ENCODE measurements around the gene CDC27.
"Not testable (repeated sequence)": the region's sequence is repeated elsewhere in the genome, so short reads cannot be mapped to it uniquely, and the experiment has no call there.

The CDC27 gene

DNA sequence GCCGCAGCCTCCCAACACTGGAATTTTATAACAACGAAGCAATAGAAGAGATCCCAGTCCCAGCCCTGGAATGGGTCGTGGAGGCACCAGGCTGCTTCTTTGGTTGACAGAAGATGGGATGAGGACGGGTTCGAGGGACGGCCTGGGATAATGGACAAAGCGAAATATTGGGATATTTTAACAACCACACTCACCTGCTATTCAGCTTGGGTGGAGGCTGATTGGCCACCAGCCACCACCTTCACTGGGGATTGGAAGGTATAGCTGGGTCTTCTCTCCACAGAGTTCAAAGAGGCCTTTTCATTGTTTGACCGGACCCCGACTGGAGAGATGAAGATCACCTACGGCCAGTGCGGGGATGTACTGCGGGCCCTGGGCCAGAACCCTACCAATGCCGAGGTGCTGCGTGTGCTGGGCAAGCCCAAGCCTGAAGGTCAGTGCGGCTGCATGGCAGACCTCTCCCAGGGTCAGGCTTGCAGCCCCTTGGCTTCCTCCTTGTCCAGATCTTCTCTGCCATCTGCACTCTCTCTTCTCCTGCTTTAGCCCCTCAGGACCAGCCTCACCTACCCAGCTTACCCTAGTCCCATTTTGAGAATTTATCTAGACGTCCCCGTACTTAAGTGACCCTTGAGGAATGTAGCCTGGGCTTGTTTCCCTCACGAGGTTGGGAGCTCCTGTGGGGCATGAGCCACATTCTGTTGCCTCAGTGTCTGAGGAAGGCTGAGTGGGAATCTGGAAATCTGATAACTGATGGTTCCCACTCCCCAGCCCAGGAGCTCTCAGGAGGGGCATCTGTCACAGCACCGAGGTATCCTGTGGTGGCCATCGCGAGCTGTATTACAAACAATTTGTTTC, 30.8 kb upstream of the CDC27 start:
- DNase-seq (ENCODE audit: extremely low read depth in 1 of 2, low read depth in 1 of 2): no peak

DNA sequence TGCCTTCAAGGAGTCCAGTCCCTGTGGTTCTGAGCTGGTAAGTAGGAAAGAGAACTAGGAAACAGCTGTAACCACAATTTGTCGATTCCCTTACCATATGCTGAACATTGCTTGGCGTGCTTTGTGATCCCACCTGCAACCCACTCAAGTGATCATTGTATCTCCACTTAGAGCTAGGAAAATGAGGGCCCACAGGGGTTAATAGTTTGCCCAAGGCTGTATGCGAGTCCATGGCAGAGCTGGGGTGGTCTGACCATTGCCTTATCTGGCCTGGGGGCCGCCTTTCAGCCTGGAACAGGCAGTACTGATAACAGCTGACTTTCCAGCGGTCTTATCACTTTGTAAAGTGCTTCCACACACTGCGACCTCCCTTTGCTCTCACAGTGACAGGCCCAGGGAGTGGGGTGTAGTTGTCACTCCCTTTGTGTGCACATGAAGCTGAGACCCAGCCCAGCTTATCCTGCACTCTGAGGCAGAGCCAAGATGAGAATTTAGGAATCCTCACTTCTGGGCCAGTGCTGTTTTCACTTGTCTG, 29.9 kb upstream of the CDC27 start:
- DNase-seq (ENCODE audit: extremely low read depth in 1 of 2, low read depth in 1 of 2): no peak

GRCh38 chr17:47217279-47217678, 28.2 kb upstream of the CDC27 start:
- DNase-seq (ENCODE audit: extremely low read depth in 1 of 2, low read depth in 1 of 2): not testable (repeated sequence)

DNA sequence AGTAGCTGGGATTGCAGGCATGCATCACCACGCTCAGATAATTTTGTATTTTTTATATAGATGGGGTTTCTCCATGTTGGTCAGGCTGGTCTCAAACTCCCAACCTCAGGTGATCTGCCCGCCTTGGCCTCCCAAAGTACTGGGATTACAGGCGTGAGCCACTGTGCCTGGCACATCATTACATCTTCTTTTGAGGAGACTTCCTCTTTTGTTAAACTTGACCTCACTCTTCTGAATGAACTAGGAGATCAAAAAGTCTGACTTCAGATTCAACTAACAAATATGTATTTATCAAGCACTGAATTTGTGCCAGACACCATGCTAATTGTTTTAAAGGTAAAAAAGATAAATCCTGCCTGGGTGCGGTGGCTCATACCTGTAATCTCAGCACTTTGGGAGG, 27.7 kb upstream of the CDC27 start:
- not testable (repeated sequence) for DNase-seq (ENCODE audit: extremely low read depth in 1 of 2, low read depth in 1 of 2)

DNA sequence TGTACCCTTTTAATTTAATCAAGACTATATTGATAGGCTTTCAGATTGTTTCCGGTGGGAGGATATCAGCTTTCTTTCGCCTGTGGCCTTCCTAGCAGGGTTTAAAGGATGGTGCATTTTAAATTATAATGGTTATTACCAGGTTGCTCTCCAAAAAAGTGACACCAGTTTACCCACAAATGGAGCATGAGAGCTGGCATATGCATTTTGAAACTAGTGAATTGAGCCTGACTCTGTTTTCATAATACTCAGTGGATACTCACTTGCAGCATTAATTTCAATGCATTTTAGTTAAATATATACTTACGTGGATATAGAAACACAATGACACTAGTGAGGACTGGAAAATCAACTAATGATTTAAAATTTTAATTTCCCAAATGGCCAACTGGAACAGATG, 25.8 kb upstream of the CDC27 start:
- no peak for DNase-seq (ENCODE audit: extremely low read depth in 1 of 2, low read depth in 1 of 2)

DNA sequence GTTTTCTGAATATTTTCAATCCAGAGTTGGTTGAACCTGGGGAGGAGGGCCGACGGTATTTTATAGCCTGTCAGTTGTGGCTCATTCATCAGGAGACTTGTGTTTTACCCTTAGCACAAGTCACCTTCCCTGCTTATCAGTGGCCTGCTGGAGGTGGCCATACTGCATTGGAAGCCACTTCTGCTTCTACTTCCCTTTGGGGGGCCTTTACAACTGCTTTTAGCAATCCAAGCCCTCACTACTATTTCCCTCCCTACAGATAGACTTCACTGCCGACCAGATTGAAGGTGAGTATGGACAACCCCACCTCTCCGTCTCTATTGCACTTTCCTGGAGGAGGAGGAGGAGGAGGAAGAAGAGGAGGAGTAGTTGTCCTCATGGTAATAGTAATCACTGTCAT, 24.4 kb upstream of the CDC27 start:
- no peak for DNase-seq (ENCODE audit: extremely low read depth in 1 of 2, low read depth in 1 of 2)

GRCh38 chr17:47212458-47212857, 23.4 kb upstream of the CDC27 start:
- DNase-seq (ENCODE audit: extremely low read depth in 1 of 2, low read depth in 1 of 2): no peak

DNA sequence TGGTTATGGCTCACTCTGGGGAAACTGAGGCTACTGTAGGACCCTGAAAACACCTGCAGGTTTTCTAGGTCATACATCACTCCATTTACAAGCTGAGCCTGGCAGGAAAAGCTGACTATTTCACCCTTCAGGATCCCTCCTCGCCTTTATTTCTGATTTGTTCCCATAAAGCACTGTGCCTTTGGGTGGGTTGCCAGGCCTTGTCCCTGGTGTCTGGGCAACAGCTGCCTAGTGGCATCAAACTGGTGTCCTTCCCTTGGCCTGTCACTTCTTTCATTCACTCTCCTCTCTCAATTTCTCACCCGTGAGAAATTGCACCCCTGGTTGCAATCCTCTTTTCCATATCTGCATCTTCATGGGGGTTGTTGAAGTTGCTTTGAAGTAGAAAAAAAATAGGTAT, 21.7 kb upstream of the CDC27 start:
- no peak for DNase-seq (ENCODE audit: extremely low read depth in 1 of 2, low read depth in 1 of 2)

- no peak for DNase-seq (ENCODE audit: extremely low read depth in 1 of 2, low read depth in 1 of 2)
Measured at GRCh38 chr17:47210105-47210504, 21.0 kb upstream of the CDC27 start.

- no peak for DNase-seq (ENCODE audit: extremely low read depth in 1 of 2, low read depth in 1 of 2)
Measured at GRCh38 chr17:47209499-47209898, 20.4 kb upstream of the CDC27 start.

DNA sequence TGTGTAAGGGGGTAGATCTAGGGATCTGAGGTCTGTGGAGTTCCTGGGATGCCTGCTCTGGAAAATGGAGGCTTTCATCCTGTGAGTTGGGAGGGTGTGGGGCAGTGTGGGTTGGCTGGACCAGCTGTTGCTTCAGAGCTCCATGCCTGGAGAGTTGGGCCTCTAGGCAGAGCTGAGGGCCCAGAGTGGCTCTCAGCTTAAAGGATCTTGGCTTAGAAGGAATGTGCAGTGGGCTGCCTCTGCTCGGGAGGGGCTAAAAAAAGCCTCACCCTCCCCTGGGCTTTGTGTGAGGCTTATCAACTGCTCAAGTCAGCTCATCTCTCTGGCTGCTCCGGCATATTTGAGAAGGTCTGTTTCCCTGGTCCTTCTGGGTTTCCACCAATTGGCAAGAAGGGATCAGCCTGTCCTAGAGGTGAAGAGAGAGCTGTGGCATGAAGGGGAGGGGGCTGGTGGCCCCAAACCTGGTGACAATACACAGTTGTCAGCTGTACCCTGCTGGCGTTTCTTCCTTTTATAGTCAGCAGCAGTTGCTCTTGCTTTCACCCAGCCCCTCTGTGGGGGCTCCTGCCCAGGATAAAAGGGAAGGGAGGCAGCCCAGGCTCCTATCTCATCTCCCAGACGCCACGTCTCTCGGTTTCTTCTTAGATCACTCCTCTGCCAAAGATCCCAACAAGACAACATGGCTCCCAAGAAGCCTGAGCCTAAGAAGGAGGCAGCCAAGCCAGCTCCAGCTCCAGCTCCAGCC, 19.8 kb upstream of the CDC27 start, which contains the start of gene MYL4:
Gene MYL4 (plus strand): TSS at position 605 of the 745 bp plus-strand sequence. CDS start 75 bp downstream, at position 680.
- DNase-seq (ENCODE audit: extremely low read depth in 1 of 2, low read depth in 1 of 2): no peak

GRCh38 chr17:47207143-47208067, 18.3 kb upstream of the CDC27 start:
- DNase-seq (ENCODE audit: extremely low read depth in 1 of 2, low read depth in 1 of 2): no peak

DNA sequence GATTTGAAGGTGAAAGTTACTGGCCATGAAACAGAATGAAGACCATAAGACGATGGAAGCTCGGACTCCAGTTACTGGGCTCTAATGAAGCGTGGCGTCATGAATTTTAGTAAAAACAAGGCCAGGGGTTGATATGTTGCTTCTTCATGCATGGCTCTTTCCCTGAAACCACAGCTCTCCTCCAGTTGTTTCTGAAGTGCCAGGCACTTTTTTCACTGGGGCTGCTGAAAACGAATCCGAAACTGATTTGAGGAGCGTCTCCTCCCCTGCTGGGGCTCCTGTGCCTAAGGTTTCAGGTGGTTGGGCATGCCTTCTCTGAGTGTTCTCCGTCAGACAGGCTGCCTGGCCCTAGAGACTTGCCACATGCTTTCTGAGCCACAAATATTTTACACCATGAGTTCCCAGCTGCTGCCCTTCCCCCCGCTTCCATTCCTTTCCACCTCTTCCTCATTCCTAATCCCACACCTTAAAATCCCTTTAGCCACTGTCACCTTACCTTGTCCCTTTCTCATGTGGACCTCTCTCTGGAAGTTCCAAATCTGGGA, 16.4 kb upstream of the CDC27 start:
- peak in 1 of 2 donors; percentile 60 for DNase-seq (ENCODE audit: extremely low read depth in 1 of 2, low read depth in 1 of 2)

GRCh38 chr17:47204722-47205418, 15.8 kb upstream of the CDC27 start:
- DNase-seq (ENCODE audit: extremely low read depth in 1 of 2, low read depth in 1 of 2): no peak

- peak in 1 of 2 donors; percentile 66 for DNase-seq (ENCODE audit: extremely low read depth in 1 of 2, low read depth in 1 of 2)
Measured at GRCh38 chr17:47203984-47204721, 15.1 kb upstream of the CDC27 start.

- DNase-seq (ENCODE audit: extremely low read depth in 1 of 2, low read depth in 1 of 2): no peak
Measured at GRCh38 chr17:47201166-47201565, 12.1 kb upstream of the CDC27 start.

- no peak for DNase-seq (ENCODE audit: extremely low read depth in 1 of 2, low read depth in 1 of 2)
Measured at GRCh38 chr17:47200325-47200664, 11.2 kb upstream of the CDC27 start.

GRCh38 chr17:47199627-47200324, 10.7 kb upstream of the CDC27 start:
- DNase-seq (ENCODE audit: extremely low read depth in 1 of 2, low read depth in 1 of 2): no peak

GRCh38 chr17:47197821-47198220, 8.7 kb upstream of the CDC27 start:
- DNase-seq (ENCODE audit: extremely low read depth in 1 of 2, low read depth in 1 of 2): no peak

Measured in stimulated activated CD8-positive, alpha-beta memory T cell treated with anti-CD3 and anti-CD28 coated beads, Interleukin-7, amount 100 ng/mL, for 48 hours (primary cell).